ENCODE measurements around the gene PCNP. TPM values are rescaled to one million over a fixed set of nuclear protein-coding genes. Genes with fewer than 3 reads are reported as not detected.

The PCNP gene
- total and polyA plus RNA-seq, 2 experiments from 2014 or later = 134 to 185 TPM

DNA sequence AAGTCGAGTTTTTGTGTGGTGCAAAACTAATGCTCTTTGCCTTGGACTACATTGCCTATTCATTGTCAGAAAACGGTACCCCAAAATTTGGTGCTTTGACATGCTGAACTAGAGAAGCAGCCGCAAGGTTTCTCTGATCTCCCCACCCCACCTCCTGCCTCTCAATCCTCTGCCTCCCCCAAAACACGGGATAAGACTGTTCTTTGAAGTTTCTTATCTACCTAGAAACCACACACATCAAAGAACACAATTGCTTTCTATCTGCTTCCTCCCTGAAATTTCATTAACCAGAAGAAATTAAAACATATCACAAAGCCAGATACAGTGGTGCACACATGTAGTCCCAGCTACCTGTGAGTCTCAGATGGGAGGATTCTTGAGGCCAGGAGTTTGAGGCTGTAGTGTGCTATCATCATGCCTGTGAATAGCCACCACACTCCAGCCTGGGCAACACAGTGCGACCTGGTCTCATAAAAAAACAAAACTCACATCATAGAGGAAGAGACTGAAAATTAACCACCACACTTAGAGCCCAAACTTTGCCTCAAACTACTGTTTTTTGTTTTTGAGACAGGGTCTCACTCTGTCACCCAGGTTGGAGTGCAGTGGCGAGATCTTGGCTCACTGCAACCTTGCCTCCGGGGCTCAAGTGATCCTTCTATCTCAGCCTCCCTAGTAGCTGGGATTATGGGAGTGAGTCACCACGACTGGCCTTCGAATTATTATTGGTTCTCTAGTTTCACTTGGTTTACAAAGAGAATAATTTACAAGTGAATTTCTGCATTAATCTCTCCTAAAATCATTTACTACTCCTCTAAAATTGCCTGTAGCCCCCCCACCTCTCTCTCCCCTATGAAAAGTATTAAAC lies 2.7 kb upstream of the PCNP start:
- 0 out of 2 replicates have a peak, but pooled peaks cover 5% of the 10 kb centered on the region for H3F3A ChIP-seq (replicated peaks; ENCODE audit: low read depth)
- TF ChIP-seq ETS1 (IDR thresholded peaks at IDR 0.05) (no peak), EZH2phosphoT487 (IDR thresholded peaks at IDR 0.05; ENCODE audit: unreplicated experiment) (no peak), ZNF331 (CRISPR knock-in tag; IDR thresholded peaks at IDR 0.05; ENCODE audit: low read depth) (no peak), NANOG (IDR thresholded peaks at IDR 0.05; ENCODE audit: borderline replicate concordance) (no peak), STAT1 (IDR thresholded peaks at IDR 0.05; ENCODE audit: unreplicated experiment) (no peak)
- TF ChIP-seq, protein P1, sequence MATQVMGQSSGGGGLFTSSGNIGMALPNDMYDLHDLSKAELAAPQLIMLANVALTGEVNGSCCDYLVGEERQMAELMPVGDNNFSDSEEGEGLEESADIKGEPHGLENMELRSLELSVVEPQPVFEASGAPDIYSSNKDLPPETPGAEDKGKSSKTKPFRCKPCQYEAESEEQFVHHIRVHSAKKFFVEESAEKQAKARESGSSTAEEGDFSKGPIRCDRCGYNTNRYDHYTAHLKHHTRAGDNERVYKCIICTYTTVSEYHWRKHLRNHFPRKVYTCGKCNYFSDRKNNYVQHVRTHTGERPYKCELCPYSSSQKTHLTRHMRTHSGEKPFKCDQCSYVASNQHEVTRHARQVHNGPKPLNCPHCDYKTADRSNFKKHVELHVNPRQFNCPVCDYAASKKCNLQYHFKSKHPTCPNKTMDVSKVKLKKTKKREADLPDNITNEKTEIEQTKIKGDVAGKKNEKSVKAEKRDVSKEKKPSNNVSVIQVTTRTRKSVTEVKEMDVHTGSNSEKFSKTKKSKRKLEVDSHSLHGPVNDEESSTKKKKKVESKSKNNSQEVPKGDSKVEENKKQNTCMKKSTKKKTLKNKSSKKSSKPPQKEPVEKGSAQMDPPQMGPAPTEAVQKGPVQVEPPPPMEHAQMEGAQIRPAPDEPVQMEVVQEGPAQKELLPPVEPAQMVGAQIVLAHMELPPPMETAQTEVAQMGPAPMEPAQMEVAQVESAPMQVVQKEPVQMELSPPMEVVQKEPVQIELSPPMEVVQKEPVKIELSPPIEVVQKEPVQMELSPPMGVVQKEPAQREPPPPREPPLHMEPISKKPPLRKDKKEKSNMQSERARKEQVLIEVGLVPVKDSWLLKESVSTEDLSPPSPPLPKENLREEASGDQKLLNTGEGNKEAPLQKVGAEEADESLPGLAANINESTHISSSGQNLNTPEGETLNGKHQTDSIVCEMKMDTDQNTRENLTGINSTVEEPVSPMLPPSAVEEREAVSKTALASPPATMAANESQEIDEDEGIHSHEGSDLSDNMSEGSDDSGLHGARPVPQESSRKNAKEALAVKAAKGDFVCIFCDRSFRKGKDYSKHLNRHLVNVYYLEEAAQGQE (IDR thresholded peaks at IDR 0.05; ENCODE audit: unreplicated experiment) = no peak
- no peak overlapping the region for H3K27ac ChIP-seq (ENCODE audit: low read depth)
- peaks cover 12% of the 10 kb centered on the region for H3K4me1 ChIP-seq (ENCODE audit: insufficient read depth)
- no peaks in the 10 kb centered on the region for H3K9me3 Mint-ChIP-seq
- peaks cover 8% of the 10 kb centered on the region for H3K36me3 Mint-ChIP-seq (ENCODE audit: low read depth)
- H2AFZ ChIP-seq = no peak overlapping the region
- H3K27ac Mint-ChIP-seq = no peak overlapping the region
- peaks cover 9% of the 10 kb centered on the region; the same call in 2 of the 3 replicates for H3K4me1 Mint-ChIP-seq
- H3K27me3 ChIP-seq (ENCODE audit: insufficient read depth) = no peaks in the 10 kb centered on the region
- ATAC-seq (no peak), DNase-seq (ENCODE audit: low spot score) (no peak)
- no peak overlapping the region for H3K4me2 ChIP-seq
- H3K27me3 Mint-ChIP-seq (ENCODE audit: insufficient read depth, low read depth, poor library complexity) = peaks cover 3% of the 10 kb centered on the region
- no peaks in the 10 kb centered on the region for H3K9me2 ChIP-seq (ENCODE audit: insufficient read depth)
- H3K4me3 Mint-ChIP-seq = no peak overlapping the region
- peaks cover 23% of the 10 kb centered on the region for H3K79me2 ChIP-seq (replicated peaks; ENCODE audit: insufficient read depth)
- H3K36me3 ChIP-seq (ENCODE audit: insufficient read depth) = 0 out of 2 replicates have a peak, but pooled peaks cover under 1% of the 10 kb centered on the region
- H3K4me3 ChIP-seq = no peak overlapping the region
- peaks cover 24% of the 10 kb centered on the region for H4K20me1 ChIP-seq (replicated peaks; ENCODE audit: insufficient read depth)

- H3K27ac ChIP-seq (ENCODE audit: low read depth) = peak overlapping the region; percentile 91
- peaks cover 6% of the 10 kb centered on the region; the same call in 1 of the 2 replicates for H3K36me3 ChIP-seq (ENCODE audit: insufficient read depth)
- H3K9me3 Mint-ChIP-seq = no peaks in the 10 kb centered on the region
- no peaks in the 10 kb centered on the region for H3K27me3 ChIP-seq (ENCODE audit: insufficient read depth)
- H3K27me3 Mint-ChIP-seq (ENCODE audit: insufficient read depth, low read depth, poor library complexity) = peaks cover 3% of the 10 kb centered on the region
- peak overlapping the region; percentile 99 for H3K27ac Mint-ChIP-seq
- peak; percentile 51 for DNase-seq (ENCODE audit: low spot score)
- H3K36me3 Mint-ChIP-seq (ENCODE audit: low read depth) = peaks cover 16% of the 10 kb centered on the region
- peak overlapping the region; percentile 95 for H3K4me3 ChIP-seq
- H3F3A ChIP-seq (replicated peaks; ENCODE audit: low read depth) = no peaks in the 10 kb centered on the region
- peak overlapping the region; percentile 84 for H3K4me2 ChIP-seq
- no peaks in the 10 kb centered on the region for H3K9me2 ChIP-seq (ENCODE audit: insufficient read depth)
- peak overlapping the region; percentile 57 for H2AFZ ChIP-seq
- H3K4me1 Mint-ChIP-seq = peaks cover 12% of the 10 kb centered on the region
- peak overlapping the region; percentile 94 for H3K4me3 Mint-ChIP-seq
- peaks cover 54% of the 10 kb centered on the region for H3K79me2 ChIP-seq (replicated peaks; ENCODE audit: insufficient read depth)
- peaks cover 20% of the 10 kb centered on the region for H4K20me1 ChIP-seq (replicated peaks; ENCODE audit: insufficient read depth)
- ATAC-seq = peak; percentile 68
- H3K4me1 ChIP-seq (ENCODE audit: insufficient read depth) = peaks cover 12% of the 10 kb centered on the region
- TF ChIP-seq EZH2 (IDR thresholded peaks at IDR 0.05; ENCODE audit: low read depth, unreplicated experiment) = no peak
- no peak for TF ChIP-seq CTCF (conservative IDR thresholded peaks at IDR 0.05; ENCODE audit: low read depth in 2 of 2)
- no peak for TF ChIP-seq ZNF114 (CRISPR knock-in tag; IDR thresholded peaks at IDR 0.05)
- no peak for TF ChIP-seq POLR2AphosphoS5 (IDR thresholded peaks at IDR 0.05; ENCODE audit: low read depth)
- TF ChIP-seq ETS1 (IDR thresholded peaks at IDR 0.05) = no peak
- TF ChIP-seq ZNF331 (CRISPR knock-in tag; IDR thresholded peaks at IDR 0.05; ENCODE audit: low read depth) = no peak
- TF ChIP-seq NANOG (IDR thresholded peaks at IDR 0.05; ENCODE audit: borderline replicate concordance) = no peak
- no peak for TF ChIP-seq EZH2phosphoT487 (IDR thresholded peaks at IDR 0.05; ENCODE audit: unreplicated experiment)
Measured at GRCh38 chr3:101574388-101575112, 570 bp downstream of the PCNP start.
